ENCODE measurements around the gene AK3.
"Not testable (repeated sequence)": the region's sequence is repeated elsewhere in the genome, so short reads cannot be mapped to it uniquely, and the experiment has no call there.

AK3 gene

DNA sequence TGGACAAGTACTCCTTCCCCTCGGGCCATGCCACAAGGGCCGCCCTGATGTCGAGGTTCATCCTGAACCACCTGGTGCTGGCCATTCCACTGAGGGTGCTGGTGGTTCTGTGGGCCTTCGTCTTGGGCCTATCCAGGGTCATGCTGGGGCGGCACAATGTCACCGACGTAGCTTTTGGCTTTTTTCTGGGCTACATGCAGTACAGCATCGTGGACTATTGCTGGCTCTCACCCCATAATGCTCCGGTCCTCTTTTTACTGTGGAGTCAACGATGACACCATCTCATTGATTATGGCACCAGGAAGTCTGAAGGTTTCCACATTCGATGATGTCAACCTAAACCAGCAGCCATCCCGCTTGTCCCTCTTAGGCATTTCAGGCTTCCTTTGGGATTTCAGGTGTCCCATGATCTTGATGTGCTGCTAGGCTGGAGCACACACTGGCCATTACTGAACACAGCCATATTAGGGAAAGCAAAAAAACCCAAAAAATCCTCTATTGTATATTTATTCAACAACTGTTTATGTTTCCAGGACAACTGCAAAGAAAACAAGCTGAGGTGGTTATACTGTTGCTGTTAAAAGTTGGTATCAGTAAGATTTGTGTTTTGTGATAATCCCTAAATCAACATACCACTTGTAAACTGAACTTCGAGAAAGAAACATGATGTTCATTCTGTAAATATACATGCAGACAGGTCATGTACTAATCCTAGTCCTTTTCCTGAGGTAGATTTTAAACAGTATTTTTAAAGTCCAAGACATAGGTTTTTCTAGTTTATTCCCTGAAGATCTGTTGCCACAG lies 77.8 kb downstream of the AK3 start:
- DNase-seq: peak; percentile 41

DNA sequence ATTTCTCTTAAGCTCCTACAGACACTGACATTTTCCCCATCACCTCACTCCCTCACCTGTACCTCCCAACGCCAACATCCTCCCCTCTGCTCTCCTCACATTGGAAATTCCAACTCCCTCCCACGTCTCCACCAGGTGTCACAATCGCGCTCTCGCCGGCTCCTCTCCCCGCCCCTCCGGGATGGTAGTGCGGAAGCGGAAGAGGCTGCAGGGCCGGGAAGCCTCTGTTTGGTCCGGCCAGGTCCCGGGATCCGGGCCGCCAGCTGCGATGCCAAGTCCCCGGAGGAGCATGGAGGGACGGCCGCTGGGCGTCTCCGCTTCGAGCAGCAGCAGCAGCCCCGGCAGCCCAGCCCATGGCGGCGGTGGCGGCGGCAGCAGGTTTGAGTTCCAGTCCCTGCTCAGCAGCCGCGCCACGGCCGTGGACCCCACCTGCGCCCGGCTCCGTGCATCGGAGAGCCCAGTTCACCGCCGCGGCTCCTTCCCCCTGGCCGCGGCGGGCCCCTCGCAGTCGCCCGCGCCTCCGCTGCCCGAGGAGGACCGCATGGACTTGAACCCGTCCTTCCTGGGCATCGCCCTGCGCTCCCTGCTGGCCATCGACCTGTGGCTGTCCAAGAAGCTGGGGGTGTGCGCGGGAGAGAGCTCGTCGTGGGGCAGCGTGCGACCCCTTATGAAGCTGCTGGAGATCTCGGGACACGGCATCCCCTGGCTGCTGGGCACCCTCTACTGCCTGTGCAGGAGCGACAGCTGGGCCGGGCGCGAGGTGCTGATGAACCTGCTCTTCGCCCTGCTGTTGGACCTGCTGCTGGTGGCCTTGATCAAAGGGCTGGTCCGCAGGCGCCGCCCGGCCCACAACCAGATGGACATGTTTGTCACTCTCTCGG lies 78.7 kb downstream of the AK3 start, which contains the start of gene PLPP6:
Gene PLPP6, plus strand, starts transcription at position 187 of the 881 bp plus-strand sequence. Its CDS starts 82 bp downstream, at position 269.
- peak; percentile 75 for DNase-seq

DNA sequence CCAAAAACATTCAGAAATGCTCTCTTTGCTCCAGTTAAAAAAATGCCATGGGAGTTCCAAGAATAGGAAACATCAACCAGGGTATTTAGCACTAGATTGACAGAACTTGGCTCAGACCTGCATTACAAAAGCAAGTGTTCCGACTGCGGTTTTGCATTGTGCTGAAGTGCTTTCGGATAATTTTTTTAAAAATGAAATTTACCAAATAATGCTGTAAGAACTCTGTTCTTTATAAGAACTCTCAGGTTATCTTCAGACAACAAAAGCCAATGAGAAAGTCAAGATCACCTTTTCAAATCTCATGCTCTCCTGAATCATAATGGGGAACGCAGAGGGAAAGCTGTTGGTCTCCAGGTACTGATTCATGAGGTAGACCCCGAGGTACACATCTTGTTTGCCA lies 79.4 kb downstream of the AK3 start:
- no peak for DNase-seq

DNA sequence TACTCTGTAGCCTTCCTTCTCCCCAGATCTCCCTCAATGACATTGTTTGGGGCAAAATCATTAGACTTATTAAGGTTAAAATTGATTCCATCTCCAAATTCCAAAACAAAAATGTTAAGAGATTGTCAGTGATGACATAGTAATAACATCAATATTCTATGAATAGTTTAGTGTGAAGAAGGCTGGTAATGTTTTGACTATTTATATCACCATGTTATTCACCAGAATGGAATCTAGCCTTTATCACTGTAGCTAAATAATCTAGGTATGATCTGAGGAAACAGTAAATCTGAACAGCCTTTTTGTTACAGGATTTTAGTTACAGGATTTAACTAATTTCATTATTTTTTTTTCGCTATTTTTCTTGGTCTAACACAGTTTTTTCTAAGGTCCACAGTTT lies 79.8 kb downstream of the AK3 start:
- no peak for DNase-seq

DNA sequence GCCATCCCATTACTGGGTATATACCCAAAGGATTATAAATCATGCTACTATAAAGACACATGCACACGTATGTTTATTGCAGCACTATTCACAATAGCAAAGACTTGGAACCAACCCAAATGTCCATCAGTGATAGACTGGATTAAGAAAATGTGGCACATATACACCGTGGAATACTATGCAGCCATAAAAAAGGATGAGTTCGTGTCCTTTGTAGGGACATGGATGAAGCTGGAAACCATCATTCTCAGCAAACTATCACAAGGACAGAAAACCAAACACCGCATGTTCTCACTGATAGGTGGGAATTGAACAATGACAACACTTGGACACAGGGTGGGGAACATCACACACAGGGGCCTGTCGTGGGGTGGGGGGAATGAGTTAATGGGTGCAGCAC lies 80.3 kb downstream of the AK3 start:
- DNase-seq: not testable (repeated sequence)
